ENCODE data around the gene LYPD5.

The LYPD5 gene

GRCh38 chr19:43804432-43804831, 2.2 kb upstream of the LYPD5 start:
- no peak for DNase-seq

- peak; percentile 76 for DNase-seq
Observed at GRCh38 chr19:43799502-43800142, 2.6 kb downstream of the LYPD5 start.

DNA sequence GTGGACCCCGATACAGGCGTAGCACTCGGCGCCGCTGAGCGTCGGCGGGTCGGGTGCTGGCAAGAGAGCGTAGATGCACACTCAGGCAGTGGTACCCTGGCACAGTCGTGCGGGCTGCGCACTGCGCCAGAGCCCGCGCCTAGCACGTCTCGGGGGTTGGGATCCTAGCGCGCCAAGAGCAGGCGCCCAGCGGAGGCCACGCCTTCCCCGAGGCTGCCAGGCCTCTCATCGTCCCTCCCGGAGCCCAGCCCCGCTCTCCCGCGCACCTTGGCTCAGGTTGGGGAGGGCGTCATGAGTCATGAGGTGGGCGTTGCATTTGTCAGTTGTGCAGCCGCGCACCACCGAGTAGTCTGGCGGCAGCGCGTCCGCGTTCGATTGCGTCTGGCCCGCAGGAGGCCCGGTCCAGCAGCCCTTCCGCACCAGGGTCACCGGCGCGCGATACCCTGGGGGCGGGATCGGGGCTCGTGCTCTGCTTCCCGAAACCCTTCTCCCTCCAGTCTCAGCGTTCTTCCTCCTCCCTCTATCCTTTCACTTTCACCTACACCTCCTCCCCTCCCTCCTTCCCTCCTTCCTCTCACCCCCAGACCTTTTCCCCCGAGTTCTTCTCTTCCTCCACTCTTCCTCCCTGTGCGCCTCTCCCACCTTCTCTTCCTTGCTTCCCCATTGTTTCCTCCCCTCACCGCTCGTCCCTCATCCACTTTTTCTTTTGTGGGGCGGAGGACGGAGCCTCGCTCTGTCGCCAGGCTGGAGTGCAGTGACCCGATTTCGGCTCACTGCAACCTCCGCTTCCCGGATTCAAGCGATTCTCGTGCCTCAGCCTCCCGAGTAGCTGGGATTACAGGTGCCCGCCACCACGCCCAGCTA, 3.5 kb downstream of the LYPD5 start:
- DNase-seq, result peak; percentile 89

- DNase-seq, result no peak
Observed at GRCh38 chr19:43798026-43798545, 4.2 kb downstream of the LYPD5 start.

DNA sequence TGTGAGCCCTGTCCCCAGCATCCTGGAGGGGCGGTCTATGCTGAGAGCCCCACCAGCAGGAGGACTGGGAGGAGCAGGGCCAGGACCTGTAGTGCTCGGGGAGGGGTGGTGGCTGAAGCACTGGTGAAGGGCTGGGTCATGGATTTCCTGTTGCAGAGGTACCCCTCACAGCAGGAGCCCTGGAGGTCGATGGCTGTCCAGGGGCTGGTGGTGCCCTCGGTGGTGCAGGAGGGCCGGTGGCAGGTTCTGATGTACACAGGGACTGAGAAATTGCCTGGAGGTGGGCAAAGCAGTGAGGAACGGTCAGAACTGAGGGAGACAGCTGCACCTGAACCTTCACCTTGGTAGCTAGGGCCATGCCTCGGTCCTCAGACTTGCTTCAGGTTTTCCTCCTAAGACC, 4.7 kb downstream of the LYPD5 start:
- DNase-seq, result no peak

GRCh38 chr19:43797118-43797517, 5.1 kb downstream of the LYPD5 start:
- no peak for DNase-seq

DNA sequence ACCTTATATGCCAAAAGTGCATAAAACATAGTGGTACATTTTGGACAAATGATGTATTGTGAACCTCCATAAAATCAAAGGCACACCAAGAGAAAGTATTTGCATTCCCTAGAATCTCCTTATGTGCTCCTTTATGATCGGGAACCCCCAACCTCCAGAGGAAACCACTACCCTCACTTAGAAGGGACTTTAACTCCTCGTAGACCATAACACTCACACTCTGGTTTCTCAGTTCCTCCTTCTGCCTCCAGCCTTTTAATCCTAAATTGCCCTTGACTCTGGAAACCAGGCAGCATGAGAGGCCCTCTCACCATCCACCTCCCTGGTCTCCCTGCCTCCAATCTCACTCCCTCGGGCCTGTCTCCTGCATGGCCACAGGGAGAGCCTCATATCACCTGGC, 11.7 kb downstream of the LYPD5 start:
- no peak for DNase-seq

GRCh38 chr19:43789029-43789428, 13.2 kb downstream of the LYPD5 start:
- DNase-seq, result peak; percentile 12

GRCh38 chr19:43786665-43787064, 15.6 kb downstream of the LYPD5 start:
- DNase-seq, result no peak

DNA sequence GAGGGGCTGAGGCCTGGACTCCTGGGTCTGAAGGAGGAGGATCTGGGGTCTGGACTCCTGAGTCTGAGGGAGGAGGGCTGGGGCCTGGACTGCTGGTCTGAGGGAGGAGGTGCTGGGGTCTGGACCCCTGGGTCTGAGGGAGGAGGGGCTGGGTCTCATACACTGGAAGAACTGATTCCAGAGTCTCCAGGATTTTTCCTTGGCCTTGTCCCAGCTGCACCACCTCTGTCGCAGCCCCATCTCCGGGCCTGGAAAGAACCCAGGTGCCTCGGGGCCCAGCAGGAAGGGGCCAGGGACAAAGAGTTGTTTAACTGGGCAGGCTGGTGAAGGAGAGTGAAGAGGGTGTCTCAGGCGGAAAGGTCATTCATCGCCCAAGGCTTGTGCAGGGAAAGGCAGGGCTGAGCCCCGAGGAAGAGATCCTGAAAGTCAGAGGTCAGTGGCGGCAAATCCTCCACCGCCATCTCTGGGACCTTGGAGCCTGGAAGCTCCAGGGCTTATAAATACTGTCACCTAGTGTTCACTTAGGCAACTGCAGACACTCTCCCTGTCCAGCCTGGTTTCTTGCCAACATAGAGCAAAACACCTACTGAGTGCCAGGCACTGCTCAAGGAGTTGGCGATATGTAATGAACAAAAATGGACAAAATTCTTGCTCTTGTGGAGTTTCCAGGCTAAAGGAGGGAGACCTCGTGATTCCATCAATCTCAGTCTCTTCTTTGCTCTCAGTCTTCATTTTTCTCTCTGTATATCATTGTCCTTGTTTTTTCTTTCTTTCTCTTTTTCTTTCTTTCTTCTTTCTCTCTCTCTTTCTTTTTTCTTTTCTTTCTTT, 17.1 kb downstream of the LYPD5 start:
- DNase-seq, result peak; percentile 85

- peak; percentile 50 for DNase-seq
Observed at GRCh38 chr19:43784241-43784980, 17.8 kb downstream of the LYPD5 start.

DNA sequence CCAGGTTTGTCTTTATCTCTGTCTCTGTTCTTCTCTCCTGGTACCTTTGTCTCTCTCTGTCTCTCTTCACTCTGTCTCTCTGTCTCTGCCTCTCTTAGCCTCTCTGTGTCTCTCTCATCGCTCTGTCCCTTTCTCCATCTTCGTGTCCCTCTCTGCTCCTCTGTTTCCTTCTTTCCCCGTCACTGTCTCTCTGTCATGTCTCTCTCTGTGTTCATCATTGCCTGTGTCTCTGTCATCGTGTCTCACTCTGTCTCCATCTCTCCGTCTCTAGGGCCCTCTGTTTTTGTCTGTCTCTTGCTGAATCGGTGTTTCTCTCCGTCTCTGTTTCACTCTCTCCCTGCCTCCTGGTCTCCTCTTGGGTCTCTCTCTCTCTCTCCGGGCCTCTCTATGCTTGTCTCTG, 18.6 kb downstream of the LYPD5 start:
- DNase-seq, result no peak

GRCh38 chr19:43782689-43783231, 19.5 kb downstream of the LYPD5 start:
- peak; percentile 53 for DNase-seq

DNA sequence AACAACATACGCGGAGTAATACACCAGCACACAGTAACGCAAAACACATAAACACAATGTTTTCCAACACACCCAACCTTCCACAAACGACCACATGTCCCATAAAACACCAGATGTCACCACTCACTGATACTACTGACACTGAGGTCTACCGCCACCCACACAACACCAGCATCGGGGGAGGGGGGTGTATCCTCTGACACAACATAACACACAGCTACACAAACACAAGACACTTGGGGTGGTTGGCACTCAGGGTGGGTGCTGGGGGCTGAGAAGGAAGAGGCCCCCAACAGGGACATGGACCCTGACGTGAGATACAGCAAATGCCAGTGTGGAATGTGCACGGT, 20.0 kb downstream of the LYPD5 start:
- DNase-seq, result no peak

GRCh38 chr19:43781630-43782310, 20.5 kb downstream of the LYPD5 start:
- no peak for DNase-seq

GRCh38 chr19:43780706-43781525, 21.3 kb downstream of the LYPD5 start, which contains the start of gene KCNN4:
KCNN4 (minus strand) TSS chr19:43780973; CDS start chr19:43780861, 112 bp downstream.
- DNase-seq, result no peak

DNA sequence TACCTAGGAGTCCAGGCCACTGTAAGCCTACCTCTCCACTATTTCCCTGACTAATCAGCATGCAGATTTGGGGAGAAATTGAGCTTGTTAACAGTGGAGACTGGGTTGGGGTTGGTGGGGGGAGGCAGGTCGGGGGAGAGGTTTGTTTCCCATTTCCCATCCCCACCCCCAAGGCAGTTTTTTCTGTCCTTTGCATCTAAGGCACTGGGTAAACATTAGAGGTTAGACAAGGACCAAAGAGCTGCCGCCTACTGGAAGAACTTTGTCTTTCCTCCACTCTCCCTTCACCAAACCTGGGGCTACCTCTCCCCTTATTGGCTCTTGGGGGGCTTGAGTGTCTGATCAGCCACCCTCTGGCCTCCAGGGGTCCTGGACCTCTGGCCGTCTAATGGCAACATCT, 22.4 kb downstream of the LYPD5 start:
- no peak for DNase-seq

DNA sequence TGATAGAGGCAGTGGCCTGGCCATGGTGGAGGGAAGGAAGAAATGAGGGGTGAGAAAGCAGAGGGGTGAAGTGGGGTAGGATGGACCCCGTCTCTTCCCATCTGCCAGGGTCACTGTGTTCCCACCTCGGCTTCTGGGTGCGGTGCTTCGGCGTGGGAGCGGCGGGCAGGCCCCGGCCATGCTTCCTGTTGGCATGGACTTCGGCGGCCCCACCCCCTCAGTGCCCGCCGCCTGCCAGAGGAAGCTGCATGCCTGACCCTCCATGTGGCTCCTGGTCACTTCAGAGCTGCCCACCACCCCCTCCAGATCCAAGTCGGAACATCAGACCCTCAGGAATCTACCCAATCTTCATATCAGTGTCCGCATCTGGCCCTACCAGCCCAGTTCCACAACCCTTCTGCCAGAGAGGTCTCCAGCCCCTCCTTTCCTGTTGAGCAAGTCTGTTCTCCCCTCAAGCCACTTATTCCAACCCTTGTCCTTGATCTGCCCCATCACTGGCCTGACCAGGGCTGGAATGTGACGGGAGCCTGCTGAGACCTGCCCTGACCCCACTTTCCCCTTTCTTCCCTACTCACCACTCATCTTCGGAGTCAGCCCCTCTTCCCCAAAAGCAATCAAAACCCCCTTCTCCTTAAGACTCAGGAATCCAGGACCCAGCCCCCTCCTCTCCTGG, 23.0 kb downstream of the LYPD5 start:
- no peak for DNase-seq

DNA sequence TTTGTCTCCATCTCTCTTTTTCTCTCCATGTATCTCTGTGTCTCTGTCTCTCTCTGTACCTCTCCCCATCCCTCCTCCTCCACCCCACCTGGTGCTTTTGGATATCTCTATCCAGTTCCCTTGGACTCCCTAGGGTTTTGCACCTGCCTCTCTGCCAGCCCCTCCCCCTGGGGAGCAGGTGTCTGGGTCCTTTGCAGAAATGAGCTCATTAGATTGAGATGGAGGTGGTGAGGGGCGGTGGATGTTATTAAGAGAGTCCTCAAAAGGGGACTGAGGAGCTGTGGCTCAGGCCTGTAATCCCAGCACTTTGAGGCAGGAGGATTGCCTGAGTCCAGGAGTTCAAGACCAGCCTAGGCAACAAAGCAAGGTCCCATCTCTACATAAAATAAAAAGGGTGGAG, 23.6 kb downstream of the LYPD5 start:
- peak; percentile 73 for DNase-seq

DNA sequence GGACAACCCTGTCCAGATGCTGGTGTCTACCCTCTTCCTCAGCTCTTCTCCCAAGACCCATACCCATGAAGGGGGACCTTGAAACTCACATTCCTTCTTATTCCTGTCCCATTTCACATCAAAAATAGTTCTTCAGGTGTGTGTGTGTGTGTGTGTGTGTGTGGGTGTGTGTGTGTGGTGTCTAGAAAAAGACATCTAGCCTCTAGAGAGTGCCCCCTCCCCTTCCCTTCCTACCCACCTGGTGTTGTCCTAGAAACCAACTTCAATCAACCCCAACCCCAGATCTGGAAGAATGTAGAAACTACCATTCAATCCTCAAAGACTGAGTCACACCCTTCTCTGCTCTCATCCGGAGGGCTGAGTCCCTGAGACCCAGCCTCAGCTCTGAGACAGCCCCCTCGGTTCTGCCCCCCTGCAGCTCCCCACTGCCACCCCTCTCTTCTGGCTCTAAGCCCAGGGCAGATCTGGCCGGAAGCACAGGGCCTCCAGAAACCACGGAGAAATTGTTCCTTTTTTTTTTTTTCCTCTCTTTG, 25.0 kb downstream of the LYPD5 start:
- no peak for DNase-seq
